ENCODE measurements around the gene BTBD16. TPM values are rescaled to one million over a fixed set of nuclear protein-coding genes. Genes with fewer than 3 reads are reported as not detected.

BTBD16 gene
- total and polyA plus RNA-seq, 3 donors from 2014 or later, result 4.9 to 21.3 (median 5.3) TPM

DNA sequence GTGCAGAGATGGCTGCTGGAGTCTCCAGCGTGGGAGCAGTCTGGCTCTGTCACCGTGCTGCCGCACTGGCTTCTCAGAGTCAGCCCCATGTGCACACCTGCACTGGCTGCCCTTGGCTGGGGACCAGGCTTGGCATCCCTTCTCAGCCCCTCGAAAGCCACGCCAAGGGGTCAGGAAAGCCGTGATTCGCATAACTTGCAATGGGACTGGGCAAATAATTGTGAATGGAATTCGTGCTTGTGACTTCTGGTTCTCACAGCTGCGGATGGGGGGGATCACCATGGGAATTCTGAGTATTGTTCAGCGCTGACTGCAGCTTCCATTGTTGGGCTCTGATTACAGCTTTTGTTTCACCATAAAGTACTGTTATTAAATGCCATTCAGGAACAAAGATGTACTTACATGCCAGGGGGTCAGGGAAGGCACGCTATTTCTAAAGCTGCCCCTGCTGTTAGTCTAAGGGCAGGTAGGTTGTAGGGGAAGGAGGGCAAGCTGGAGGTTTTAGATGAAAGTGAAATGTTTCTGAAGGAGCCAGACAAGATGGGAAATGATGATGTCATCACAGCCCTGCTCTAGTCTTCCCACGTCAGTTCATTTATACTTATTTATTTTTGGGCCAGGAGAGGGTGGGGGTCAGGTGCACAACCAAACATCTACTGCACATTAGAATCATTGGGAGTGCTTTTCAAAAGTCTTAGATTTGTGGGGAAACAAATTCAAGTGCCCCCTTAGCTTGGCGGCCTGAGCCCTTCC is 97.6 kb downstream of the BTBD16 start:
- H3K4me3 ChIP-seq, result no peak overlapping the region
- intact Hi-C loops (cut with DNase I; ENCODE audit: low total_unique reads), result no loop called here
- TF ChIP-seq, protein P1, sequence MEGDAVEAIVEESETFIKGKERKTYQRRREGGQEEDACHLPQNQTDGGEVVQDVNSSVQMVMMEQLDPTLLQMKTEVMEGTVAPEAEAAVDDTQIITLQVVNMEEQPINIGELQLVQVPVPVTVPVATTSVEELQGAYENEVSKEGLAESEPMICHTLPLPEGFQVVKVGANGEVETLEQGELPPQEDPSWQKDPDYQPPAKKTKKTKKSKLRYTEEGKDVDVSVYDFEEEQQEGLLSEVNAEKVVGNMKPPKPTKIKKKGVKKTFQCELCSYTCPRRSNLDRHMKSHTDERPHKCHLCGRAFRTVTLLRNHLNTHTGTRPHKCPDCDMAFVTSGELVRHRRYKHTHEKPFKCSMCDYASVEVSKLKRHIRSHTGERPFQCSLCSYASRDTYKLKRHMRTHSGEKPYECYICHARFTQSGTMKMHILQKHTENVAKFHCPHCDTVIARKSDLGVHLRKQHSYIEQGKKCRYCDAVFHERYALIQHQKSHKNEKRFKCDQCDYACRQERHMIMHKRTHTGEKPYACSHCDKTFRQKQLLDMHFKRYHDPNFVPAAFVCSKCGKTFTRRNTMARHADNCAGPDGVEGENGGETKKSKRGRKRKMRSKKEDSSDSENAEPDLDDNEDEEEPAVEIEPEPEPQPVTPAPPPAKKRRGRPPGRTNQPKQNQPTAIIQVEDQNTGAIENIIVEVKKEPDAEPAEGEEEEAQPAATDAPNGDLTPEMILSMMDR (IDR thresholded peaks at IDR 0.05), result no peak
- TF ChIP-seq POLR2A (IDR thresholded peaks at IDR 0.05), result no peak
- no peak for DNase-seq
- no peaks in the 10 kb centered on the region for H3K27me3 ChIP-seq
- H3K9me3 ChIP-seq, result no peaks in the 10 kb centered on the region
- H3K4me1 ChIP-seq, result peaks cover 2% of the 10 kb centered on the region
- H3K27ac ChIP-seq, result no peak overlapping the region
- no peaks in the 10 kb centered on the region for H3K36me3 ChIP-seq (ENCODE audit: low read depth, missing control alignments)
- 76 to 81% methylated on average over 13 of the region's 13 CpGs for WGBS, 2 donors

DNA sequence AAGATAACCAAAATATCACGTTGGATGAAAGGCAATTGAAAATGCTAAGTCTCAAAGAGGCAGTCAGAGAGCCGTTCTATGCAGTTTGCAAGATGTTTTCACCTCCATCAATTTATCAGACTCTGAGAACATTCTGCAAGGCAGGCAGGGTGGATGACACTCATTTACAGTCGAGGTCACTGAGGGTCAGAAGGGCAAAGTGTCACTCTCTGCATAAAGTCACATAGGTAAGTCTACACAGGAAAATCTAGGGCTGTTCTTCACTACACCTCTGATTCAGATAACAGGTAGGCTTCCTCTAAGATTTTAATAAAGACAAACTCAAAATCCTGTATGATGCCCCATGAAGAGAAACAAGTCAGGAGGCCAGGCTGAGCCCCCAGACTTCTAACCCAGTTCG is 102.0 kb downstream of the BTBD16 start:
- no peak for DNase-seq
- intact Hi-C loops (cut with DNase I; ENCODE audit: low total_unique reads), result no loop called here
- peak overlapping the region in 1 of 2 donors; percentile 96 for H3K27ac ChIP-seq
- no peaks in the 10 kb centered on the region for H3K9me3 ChIP-seq
- no peak overlapping the region for H3K4me3 ChIP-seq
- TF ChIP-seq POLR2A (IDR thresholded peaks at IDR 0.05), result no peak
- TF ChIP-seq, protein P1 (IDR thresholded peaks at IDR 0.05), result no peak
- H3K36me3 ChIP-seq (ENCODE audit: low read depth, missing control alignments), result no peaks in the 10 kb centered on the region
- H3K4me1 ChIP-seq, result peaks cover 10% of the 10 kb centered on the region
- WGBS, 2 donors, result 40 to 43% methylated on average over 4 of the region's 4 CpGs
- H3K27me3 ChIP-seq, result no peaks in the 10 kb centered on the region

DNA sequence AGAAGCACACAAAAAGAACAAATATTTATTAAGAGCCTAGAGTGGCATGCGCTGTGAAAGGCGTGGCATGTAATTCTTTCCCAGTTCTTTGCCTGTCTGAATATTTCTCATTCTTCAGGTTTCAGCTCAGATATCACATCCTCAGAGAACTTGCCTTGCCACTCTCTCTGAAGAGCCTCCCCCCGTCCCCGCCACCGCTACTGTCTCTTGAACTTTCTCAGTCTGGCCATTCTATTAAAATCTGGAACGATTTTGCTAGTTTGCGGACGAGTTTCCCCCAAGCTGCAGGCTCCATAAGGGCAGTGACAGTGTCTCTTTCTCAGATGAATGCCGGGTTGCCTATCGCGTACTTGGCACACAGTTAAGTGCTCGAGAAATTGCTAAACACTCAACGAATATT is 102.6 kb downstream of the BTBD16 start:
- Histone ChIP-seq H3K4me1 (peaks cover 10% of the 10 kb centered on the region), H3K9me3 (no peaks in the 10 kb centered on the region), H3K4me3 (peak overlapping the region; percentile 76 to 89), H3K27ac (peak overlapping the region; percentile 76 to 96), H3K36me3 (ENCODE audit: low read depth, missing control alignments) (no peaks in the 10 kb centered on the region), H3K27me3 (no peaks in the 10 kb centered on the region)
- no peak for TF ChIP-seq POLR2A (IDR thresholded peaks at IDR 0.05)
- TF ChIP-seq, protein P1 (IDR thresholded peaks at IDR 0.05), result no peak
- DNase-seq, result peak; percentile 33
- WGBS, 2 donors, result 3 to 5% methylated on average over 13 of the region's 13 CpGs
- intact Hi-C loops (cut with DNase I; ENCODE audit: low total_unique reads), result no loop called here

DNA sequence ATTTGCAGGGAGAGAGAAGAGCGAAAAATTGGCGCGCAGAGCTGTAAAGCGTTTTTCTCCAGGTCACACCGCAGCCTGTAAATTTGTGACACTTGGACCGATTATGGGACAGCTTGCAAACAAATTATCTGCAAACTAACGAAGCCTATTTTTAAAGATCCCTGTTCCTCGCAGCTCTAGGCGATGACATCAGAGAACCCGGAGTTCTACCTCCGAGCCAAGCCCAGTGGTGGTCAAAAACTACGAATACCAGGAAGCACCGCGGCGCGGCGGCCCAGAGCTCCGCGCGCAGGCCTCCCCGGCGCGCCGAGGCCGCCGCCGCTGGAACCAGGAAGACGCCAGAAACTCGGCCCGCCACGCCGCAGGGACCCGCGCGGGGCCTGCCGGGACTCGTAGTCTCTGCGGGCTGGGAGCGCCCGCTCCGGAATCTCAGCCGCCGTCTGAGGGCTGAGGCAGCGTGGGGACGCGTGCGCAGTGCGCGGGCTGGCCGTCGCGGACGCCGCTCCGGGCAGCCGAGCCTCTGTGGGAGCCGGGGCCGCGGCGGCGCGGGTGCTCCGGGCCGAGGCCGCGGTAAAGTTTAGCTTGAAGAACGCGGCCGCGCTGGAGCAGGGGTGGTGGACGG is 103.3 kb downstream of the BTBD16 start, which contains the start of gene PLEKHA1:
TSS of gene PLEKHA1 (plus strand) at position 472 of the 622 bp plus-strand sequence. CDS start 18,493 bp downstream, outside the sequence.
- 0 to 1% methylated on average over 34 to 46 of the region's 71 CpGs for WGBS, 2 donors
- H3K9me3 ChIP-seq, result no peaks in the 10 kb centered on the region
- peak within 1 kb of the TSS; percentile 76 to 89 for H3K4me3 ChIP-seq
- intact Hi-C loops (cut with DNase I; ENCODE audit: low total_unique reads), result no loop called here
- H3K36me3 ChIP-seq (ENCODE audit: low read depth, missing control alignments), result no peaks in the 10 kb centered on the region
- H3K27ac ChIP-seq, result peak within 1 kb of the TSS; percentile 82 to 96
- peaks cover 10% of the 10 kb centered on the region for H3K4me1 ChIP-seq
- TF ChIP-seq, protein P1 (IDR thresholded peaks at IDR 0.05), result peak in 2 of 3 experiments; percentile 11 to 13
- peak; percentile 17 for TF ChIP-seq POLR2A (IDR thresholded peaks at IDR 0.05)
- peak; percentile 96 for DNase-seq
- H3K27me3 ChIP-seq, result no peaks in the 10 kb centered on the region

All from testis (tissue), 3 donors.